HG02798 (cell line): Measurements from ENCODE around the gene RASA3.
"Not testable (repeated sequence)": the region's sequence is repeated elsewhere in the genome, so short reads cannot be mapped to it uniquely, and the experiment has no call there.

Source experiments
- ATAC-seq: cut with Tn5 transposase; IDR thresholded peaks from one replicate; pipeline ENCODE4 v1.9.1; 2021; ENCODE audit warnings: mild to moderate bottlenecking; ENCODE audit not compliant: unreplicated experiment, poor library complexity

The RASA3 gene

GRCh38 chr13:114103801-114104654 is 28.4 kb downstream of the RASA3 start:
- ATAC-seq = no peak

- ATAC-seq = not testable (repeated sequence)
These were observed 29.2 kb downstream of the RASA3 start for GRCh38 chr13:114103289-114103621.

DNA sequence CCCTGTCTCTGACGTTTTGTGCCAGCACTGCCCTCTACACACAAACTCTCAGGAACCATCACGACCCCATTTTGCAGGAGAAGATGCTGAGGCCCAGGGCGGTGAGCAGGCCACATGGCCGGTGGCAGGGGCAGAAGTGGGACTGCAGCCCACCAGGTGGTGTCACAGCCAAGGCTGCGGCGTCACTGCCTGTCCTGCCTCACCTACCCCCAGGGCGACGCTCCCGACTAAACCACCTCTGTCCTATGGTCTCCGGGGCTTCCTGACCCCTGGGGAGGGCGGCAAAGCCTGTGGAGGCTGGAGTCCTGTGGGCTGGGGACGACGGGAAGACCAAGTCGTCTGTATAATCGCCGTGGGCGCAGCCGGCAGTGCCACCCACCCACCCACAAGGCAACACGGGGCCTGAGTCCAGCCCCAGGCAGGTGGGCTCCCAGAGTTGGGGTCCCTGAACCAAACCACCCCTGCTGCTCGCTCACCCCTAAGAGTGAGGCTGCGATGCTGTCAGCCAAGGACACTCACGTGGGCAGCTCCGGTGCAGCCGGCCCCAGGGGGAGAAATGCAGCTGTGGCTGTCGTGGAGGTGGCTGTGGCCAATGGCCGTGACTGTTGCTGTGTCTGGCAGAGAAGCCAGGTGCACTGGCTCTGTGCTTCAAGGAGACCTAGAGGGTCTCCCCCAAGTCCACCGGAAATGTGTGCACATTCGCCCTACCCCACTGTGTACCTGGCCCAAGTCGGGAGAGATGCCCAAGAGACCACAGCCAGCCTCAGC is 29.7 kb downstream of the RASA3 start:
- no peak for ATAC-seq

- ATAC-seq = no peak
These were observed 30.3 kb downstream of the RASA3 start for GRCh38 chr13:114102131-114102520.

GRCh38 chr13:114101358-114102130 is 30.9 kb downstream of the RASA3 start:
- no peak for ATAC-seq

DNA sequence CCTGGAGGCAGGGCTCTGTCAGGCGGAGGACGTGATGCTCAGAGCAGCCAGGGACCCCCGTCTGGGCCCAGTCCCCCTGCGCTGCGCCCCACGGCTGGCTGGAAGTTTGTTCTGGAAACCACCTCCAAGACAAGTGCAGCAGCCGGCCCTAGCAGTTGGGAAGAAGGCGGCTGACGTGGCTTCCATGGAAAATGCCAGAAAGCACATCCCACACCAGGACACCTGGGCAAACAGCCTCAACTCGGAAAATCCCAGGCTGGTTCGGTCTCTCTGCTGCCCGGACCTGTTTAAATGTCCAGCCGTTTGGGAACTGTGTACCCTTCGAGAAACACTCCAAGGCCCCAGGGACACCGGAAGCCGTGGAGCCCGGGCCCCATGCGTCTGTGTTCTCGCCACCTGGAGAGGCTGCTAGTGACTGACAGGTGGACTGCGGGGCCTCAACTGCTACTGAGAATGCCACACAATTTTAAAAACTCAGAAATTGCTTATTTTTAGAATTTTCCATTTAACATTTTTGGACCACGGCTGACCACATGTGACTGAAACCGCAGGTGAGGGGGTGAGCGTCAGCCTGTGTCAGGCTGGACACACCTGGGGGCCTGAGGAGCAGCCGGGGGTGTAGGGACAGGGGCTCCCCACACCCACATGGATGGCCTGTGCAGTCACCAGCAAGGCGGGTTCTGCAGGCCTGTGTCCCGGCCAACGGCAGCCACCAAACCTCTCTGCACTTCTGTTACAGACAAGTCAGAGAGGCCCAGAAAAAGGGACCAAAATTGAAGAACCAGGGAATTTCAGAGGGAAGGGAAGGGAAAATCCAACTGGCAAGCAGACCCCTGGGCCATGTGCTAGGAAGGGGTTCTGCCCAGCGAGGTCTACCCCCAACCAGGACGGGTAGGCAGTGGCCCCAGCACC is 31.7 kb downstream of the RASA3 start:
- ATAC-seq = no peak

GRCh38 chr13:114099918-114100445 is 32.4 kb downstream of the RASA3 start:
- no peak for ATAC-seq

- ATAC-seq = no peak
These were observed 33.2 kb downstream of the RASA3 start for GRCh38 chr13:114099191-114099590.

DNA sequence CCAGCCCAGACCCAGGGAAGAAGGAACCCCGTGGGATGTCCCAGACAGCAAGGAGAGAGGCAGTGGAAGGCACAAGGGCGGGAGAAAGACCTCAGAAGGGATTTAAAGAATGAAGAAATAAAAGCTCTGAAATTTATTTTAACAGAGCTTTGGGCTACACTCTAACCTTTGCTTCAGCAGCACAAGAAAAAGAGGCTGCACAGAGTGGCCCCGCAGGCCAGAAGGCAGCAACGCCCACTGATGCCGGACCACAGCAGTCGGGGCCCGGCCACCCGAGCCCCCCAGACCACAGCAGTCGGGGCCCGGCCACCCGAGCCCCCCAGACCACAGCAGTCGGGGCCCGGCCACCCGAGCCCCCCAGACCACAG is 33.8 kb downstream of the RASA3 start:
- ATAC-seq = not testable (repeated sequence)

DNA sequence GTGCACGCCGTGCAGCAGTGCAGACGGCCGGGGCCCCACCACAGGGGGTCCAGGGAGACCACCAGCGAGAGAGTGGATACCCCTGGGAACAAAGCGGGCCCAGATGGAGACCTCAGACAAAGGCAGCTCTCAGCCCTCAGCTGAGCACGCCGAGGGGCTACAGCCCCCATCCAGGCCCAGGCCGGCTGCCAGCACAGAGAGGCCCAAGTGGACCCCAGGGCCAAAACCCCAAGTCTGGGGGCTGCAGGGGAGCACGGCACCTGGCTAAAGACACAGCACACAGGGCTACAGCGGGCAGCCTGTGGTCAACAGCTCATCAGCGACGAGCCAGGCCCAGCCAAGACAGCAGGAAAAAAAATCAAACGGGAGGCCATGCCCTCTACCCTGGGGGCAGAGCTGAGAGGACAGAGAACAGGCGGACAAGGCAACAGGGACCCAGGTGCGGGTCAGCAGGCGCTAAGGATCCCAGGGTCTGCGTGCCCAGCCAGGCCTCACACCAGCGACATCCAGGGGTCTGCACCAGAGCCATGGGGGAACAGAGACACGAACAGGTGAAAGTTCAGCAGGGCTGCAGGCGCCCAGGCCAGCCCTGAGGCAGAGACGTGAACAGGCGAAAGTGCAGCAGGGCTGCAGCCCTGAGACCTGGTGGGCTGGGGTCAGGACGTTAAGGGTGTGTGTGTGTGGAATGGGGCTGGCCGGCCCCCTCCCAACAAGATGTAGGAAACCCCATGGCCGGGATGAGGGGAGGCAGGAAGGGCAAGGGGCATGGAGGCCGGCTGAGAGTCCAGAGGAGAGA is 34.3 kb downstream of the RASA3 start:
- no peak for ATAC-seq

DNA sequence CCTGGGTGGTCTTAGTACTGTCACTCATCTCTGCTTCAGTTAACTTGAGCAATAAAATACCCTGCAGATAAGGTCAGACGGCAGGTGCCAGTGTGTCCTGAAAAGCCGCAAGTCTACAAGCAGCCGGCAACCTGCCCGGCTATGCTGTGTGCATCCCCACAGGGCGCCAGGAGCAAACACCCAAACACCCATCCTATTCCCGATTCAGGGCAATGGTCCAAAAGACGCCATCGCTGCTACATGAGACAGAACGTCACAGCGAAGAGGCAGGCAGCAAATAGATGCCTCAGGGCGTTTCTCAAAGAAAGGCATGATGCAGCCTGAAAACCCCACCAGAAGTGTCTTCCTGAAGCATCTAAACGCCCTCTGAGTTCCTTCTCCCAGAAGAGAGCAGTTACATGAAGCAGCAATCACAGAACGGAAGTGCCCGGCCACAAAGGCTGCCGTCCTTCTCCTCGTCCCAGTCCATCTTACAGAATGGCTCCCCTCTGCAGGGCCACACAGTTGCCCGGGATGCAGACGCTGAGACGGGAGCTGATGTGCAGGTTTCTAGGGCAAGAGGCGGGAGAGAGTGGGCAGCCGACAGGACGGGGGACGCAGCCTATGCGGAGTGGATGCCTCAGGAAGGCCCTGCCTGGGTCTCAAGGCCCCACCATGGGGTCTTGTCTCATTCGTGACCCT is 35.1 kb downstream of the RASA3 start:
- no peak for ATAC-seq

- no peak for ATAC-seq
These were observed 35.6 kb downstream of the RASA3 start for GRCh38 chr13:114096811-114097211.

- ATAC-seq = no peak
These were observed 36.4 kb downstream of the RASA3 start for GRCh38 chr13:114096031-114096485.

DNA sequence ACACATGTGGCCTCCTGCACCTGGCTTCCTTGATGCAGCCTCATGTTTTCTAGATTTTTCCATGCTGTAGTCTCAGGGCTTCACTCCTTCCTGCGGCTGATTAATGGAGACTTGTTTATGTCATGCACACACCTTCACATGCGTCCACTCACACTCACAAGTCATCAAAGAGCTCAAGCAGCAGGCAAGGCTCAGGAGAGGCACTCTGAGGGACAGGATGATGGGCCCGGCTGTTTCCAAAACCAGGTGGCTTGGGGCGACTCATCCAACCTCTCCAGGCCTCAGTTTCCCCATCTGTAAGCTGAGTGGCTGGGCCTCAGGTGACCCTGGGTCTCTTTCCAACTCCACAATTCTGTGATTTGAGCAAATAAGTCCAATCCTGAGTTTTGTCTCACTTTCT is 36.9 kb downstream of the RASA3 start:
- no peak for ATAC-seq

DNA sequence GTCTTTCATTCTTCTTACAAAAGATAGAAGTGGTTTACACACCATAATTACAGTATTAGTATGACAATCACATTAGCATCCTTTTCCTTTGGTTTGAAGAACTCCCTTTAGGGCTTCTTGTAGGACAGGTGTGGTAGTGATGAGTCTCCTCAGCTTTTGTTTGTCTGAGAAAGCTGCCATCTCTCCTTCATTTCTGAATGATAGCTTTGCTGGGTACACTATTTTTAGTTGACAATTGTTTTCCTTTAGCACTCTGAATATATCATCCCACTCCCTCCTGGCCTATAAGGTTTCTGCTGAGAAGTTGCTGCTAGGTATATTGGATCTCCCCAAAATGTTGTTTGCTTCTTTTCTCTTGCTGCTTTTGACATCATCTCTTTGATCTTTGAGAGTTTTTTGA is 39.3 kb downstream of the RASA3 start:
- ATAC-seq = no peak

- ATAC-seq = no peak
These were observed 40.0 kb downstream of the RASA3 start for GRCh38 chr13:114092468-114092867.

DNA sequence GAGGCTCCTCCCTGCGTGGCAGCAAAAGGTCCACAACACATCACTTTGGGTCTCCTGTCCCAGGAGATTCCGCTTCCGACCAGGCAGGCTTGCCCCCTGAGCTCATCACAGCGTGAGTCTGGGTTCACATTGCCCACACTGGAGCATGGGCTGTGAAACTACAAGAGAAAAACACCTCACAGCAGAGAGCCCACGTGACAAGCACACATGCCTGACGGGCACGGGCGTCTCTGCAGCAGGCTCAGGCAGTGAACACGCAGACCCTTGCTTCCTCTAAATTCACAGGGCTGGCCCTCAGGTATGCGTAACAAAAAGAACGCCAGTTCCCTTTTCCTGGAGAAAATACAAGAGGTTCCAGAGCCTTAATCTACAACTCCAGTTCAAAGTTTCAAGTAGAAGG is 41.9 kb downstream of the RASA3 start:
- ATAC-seq = no peak

DNA sequence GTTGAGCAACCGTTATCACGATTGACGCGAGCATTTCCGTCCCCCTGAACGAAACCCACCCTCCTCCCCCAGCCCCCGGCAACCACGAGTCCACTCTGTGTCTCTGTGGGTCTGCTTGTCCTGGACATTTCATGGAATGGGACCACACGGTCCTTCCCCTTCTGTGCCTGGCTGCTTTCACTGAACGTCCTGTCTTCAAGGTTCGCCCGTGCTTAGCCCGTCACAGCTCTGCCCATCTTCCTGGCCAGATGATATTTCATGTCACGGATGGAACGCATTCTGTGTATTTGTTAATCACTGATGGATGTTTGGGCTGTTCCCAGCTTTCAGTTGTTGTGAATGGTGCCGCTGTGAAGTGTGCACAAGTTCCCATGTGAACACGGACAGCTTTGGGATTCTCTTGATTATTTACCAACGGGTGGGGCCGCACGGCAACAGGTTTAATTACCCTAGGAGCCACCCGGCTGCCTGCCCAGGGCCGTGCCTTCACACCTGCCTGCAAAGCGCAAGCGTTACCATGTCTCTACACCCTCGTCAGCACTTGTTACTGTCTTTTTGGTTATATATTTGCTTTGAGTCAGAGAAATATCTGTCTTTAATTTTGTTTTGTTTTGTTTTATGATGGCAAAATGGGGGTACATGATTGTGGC is 42.5 kb downstream of the RASA3 start:
- ATAC-seq = no peak
